Measurements from ENCODE around the gene SEMA3C.

- TF ChIP-seq POLR2AphosphoS5 (IDR thresholded peaks at IDR 0.05; ENCODE audit: low read depth): no peak
- no peak for TF ChIP-seq CTCF (IDR thresholded peaks at IDR 0.05; ENCODE audit: insufficient read depth, low read length)
- TF ChIP-seq, protein P1, sequence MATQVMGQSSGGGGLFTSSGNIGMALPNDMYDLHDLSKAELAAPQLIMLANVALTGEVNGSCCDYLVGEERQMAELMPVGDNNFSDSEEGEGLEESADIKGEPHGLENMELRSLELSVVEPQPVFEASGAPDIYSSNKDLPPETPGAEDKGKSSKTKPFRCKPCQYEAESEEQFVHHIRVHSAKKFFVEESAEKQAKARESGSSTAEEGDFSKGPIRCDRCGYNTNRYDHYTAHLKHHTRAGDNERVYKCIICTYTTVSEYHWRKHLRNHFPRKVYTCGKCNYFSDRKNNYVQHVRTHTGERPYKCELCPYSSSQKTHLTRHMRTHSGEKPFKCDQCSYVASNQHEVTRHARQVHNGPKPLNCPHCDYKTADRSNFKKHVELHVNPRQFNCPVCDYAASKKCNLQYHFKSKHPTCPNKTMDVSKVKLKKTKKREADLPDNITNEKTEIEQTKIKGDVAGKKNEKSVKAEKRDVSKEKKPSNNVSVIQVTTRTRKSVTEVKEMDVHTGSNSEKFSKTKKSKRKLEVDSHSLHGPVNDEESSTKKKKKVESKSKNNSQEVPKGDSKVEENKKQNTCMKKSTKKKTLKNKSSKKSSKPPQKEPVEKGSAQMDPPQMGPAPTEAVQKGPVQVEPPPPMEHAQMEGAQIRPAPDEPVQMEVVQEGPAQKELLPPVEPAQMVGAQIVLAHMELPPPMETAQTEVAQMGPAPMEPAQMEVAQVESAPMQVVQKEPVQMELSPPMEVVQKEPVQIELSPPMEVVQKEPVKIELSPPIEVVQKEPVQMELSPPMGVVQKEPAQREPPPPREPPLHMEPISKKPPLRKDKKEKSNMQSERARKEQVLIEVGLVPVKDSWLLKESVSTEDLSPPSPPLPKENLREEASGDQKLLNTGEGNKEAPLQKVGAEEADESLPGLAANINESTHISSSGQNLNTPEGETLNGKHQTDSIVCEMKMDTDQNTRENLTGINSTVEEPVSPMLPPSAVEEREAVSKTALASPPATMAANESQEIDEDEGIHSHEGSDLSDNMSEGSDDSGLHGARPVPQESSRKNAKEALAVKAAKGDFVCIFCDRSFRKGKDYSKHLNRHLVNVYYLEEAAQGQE (IDR thresholded peaks at IDR 0.05; ENCODE audit: insufficient replicate concordance, low read depth): no peak
- no peak for TF ChIP-seq GABPA (IDR thresholded peaks at IDR 0.05; ENCODE audit: low read depth)
- TF ChIP-seq SPI1 (IDR thresholded peaks at IDR 0.05; ENCODE audit: borderline replicate concordance, low read depth): no peak
These were observed 78.2 kb downstream of the SEMA3C start for GRCh38 chr7:80840681-80841080.
